ENCODE data around the gene CHID1. TPM values are rescaled to one million over a fixed set of nuclear protein-coding genes. Genes with fewer than 3 reads are reported as not detected.

CHID1 gene
- total and polyA plus RNA-seq, 9 of the 15 experiments (the other 6 are each of a cell fraction or from before 2014, with no cell fraction given), result 15.1 to 108 (median 39.8) TPM

GRCh38 chr11:827146-827896 is 83.3 kb downstream of the CHID1 start (continued):
- TF ChIP-seq ZNF511 (CRISPR knock-in tag; IDR thresholded peaks at IDR 0.05) (no peak; the same call in 1 of the 2 replicates), CREB1 (IDR thresholded peaks at IDR 0.05) (0 out of 2 replicates have a peak, but pooled peaks have one; percentile 13), CREB1 (CRISPR knock-in tag; IDR thresholded peaks at IDR 0.05) (no peak), ZNF324 (CRISPR knock-in tag; IDR thresholded peaks at IDR 0.05) (no peak), RBFOX2 (IDR thresholded peaks at IDR 0.05; ENCODE audit: low read depth, low read length) (peak; percentile 86), ZNF408 (CRISPR knock-in tag; IDR thresholded peaks at IDR 0.05; ENCODE audit: low read depth) (no peak), FIP1L1 (IDR thresholded peaks at IDR 0.05; ENCODE audit: low read depth, low read length, poor library complexity, severe bottlenecking) (peak; percentile 12), ZFX (CRISPR knock-in tag; IDR thresholded peaks at IDR 0.05) (peak; percentile 86), RAD51 (IDR thresholded peaks at IDR 0.05; ENCODE audit: borderline replicate concordance, low read depth) (no peak), TFAP4 (CRISPR knock-in tag; IDR thresholded peaks at IDR 0.05; ENCODE audit: borderline replicate concordance) (peak; percentile 40; the same call in 1 of the 2 replicates), PPARD (CRISPR knock-in tag; IDR thresholded peaks at IDR 0.05) (no peak), ZBTB17 (CRISPR knock-in tag; IDR thresholded peaks at IDR 0.05) (no peak), CREM (IDR thresholded peaks at IDR 0.05; ENCODE audit: low read depth) (peak; percentile 4; the same call in 1 of the 2 replicates), FOXK1 (CRISPR knock-in tag; IDR thresholded peaks at IDR 0.05; ENCODE audit: borderline replicate concordance) (no peak), SUPT5H (IDR thresholded peaks at IDR 0.05) (peak; percentile 51), ATF4 (CRISPR knock-in tag; IDR thresholded peaks at IDR 0.05) (no peak), KDM5B (IDR thresholded peaks at IDR 0.05; ENCODE audit: insufficient replicate concordance, low read depth, low read length) (peak; percentile 66), SOX6 (IDR thresholded peaks at IDR 0.05) (0 out of 2 replicates have a peak, but pooled peaks have one; percentile 14), BCL6 (CRISPR knock-in tag; IDR thresholded peaks at IDR 0.05) (no peak), POLR2B (IDR thresholded peaks at IDR 0.05; ENCODE audit: low read depth, partially characterized antibody) (peak; percentile 54), ZFPM2 (CRISPR knock-in tag; IDR thresholded peaks at IDR 0.05) (no peak), ZNF431 (CRISPR knock-in tag; IDR thresholded peaks at IDR 0.05) (0 out of 2 replicates have a peak, but pooled peaks have one; percentile 29), ZBTB5 (IDR thresholded peaks at IDR 0.05) (no peak)
- TF ChIP-seq, protein P1, sequence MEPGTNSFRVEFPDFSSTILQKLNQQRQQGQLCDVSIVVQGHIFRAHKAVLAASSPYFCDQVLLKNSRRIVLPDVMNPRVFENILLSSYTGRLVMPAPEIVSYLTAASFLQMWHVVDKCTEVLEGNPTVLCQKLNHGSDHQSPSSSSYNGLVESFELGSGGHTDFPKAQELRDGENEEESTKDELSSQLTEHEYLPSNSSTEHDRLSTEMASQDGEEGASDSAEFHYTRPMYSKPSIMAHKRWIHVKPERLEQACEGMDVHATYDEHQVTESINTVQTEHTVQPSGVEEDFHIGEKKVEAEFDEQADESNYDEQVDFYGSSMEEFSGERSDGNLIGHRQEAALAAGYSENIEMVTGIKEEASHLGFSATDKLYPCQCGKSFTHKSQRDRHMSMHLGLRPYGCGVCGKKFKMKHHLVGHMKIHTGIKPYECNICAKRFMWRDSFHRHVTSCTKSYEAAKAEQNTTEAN (CRISPR knock-in tag; IDR thresholded peaks at IDR 0.05), result no peak
